Activated CD8-positive, alpha-beta memory T cell treated with anti-CD3 and anti-CD28 coated beads for 24 hours (primary cell): ENCODE results near the gene LRRC47.
"Not testable (repeated sequence)": the region's sequence is repeated elsewhere in the genome, so short reads cannot be mapped to it uniquely, and the experiment has no call there.

Source experiments
- DNase-seq: peaks from one replicate; pipeline ENCODE4 v3.0.0-alpha.2; 2020

The LRRC47 gene

DNA sequence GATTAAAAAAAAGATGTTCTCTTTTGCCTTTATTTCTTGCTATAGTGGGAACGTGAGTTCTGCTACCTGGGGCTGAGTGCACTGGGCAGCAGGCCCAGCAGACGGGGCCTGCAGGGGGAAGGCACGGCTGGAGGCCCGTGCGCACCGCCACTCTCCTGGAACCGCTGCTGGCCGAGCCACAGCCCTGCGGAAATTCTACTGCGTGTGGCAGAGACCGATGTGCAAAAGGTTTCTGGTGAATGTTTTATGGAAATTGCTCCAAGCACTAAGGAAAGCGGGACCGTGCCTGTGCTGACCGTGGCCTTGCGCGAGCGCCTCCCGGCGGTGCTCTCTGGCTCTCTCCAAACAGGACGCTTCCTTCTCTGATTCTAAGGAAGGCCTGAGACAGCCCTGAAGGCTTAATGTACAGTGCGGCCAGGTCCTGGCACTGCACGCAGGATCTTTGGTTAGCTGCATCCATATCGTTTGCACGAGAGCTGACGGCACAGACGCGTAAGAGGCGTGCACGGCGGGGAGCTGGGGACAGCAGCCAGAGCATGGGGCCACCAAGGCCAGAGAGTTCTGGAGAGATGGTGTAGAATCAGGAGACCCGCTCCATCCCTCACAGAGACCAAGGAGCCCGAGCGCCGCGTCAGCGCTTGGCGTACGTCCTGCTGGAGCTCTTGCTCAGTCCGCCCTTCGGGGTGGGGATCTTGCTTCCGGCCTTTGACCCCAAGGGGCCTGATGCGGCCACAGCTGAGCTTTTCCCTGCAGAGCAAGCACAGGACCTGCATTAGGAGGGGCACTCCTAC, 18.7 kb upstream of the LRRC47 start:
- no peak for DNase-seq

DNA sequence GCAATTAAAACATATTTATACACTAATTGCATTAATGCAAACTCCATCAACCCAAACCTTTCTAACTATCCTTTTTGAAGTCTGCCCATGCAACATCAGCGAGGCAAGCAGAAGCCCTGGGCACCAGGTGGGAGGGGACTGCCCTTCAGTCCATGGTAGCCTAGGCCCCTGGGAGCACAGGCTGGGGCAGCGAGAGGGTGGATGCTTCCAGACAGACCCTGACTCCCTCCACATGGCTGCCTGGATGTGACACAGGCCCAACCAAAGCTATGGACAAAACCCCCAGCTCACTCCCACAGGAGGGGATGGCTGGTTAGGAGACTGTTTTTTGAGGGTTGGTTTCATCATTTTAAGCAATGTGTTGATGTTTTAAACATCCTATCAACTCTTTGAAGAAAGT, 17.8 kb upstream of the LRRC47 start:
- no peak for DNase-seq

DNA sequence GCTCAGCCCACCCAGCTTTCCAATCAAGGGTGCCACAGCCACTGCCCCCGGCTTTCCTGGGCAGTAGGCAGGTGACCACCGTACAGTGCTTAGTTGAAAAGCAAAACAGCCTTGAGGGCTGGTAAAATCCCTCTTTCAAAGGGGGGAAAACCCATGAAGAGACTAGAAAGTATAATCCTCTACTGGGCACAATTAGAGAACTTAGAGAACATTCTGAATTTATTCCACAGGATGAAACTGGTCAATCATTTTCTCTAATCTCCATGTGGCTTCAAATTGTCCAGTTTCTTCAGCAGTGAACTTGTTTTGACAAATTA, 15.3 kb upstream of the LRRC47 start:
- no peak for DNase-seq

DNA sequence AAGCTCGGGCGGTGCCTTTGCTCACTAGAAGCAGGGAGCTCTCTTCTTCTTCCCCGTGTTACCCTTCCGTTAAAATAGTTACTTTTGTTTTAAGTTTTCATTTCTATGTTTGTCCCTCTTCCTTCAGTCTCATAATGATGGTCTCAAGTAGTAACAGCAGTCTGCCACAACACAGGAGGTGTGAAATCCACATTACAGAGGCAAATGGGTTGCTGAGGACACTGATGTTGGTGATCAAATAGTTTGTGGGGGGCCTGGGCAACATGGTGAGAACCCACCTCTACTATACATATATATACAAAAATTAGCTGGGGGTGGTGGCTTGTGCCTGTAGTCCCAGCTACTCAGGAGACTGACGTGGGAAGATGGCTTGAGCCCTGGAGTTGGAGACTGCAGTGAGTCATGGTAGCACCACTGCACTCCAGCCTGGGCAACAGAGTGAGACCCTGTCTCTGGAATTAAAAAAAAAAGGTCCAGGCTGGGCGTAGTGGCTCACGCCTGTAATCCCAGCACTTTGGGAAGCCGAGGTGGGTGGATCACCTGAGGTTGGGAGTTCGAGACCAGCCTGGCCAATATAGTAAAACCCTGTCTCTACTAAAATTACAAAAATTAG, 14.0 kb upstream of the LRRC47 start:
- not testable (repeated sequence) for DNase-seq

DNA sequence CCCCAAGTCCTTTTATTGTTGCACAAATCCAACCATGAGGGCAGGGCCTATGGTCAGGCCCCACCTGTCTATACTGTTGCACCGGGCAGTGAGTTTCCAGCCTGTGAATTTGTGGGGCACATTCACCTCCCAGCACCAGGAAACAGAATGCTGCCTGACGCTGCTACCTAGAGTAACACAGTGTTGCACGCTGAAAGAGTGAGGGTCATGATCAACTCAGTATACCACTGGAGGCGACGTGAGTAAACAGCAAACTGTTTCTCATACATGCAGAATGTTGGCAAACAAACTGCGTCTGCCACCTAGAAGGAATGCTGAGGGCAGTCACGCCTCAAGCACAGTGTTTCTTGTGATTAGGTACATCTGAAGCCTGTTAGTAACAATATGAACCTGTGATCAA, 13.4 kb upstream of the LRRC47 start:
- DNase-seq: no peak

DNA sequence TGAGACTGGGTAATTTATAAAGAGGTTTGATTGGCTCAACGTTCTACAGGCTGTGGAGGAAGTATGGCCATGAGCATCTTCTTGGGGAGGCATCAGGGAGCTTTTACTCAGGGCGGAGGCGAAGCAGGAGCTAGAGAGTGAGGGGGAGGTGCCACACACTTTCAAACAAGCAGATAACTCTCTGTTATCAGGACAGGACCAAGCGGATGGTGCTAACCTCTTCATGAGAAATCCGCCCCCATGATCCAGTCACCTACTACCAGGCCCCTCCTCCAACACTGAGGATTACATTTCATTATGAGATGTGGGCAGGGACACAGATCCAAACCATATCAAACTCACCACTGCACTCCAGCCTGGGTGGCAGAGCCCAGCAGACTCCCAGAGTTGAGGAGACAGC, 11.5 kb upstream of the LRRC47 start:
- no peak for DNase-seq

DNA sequence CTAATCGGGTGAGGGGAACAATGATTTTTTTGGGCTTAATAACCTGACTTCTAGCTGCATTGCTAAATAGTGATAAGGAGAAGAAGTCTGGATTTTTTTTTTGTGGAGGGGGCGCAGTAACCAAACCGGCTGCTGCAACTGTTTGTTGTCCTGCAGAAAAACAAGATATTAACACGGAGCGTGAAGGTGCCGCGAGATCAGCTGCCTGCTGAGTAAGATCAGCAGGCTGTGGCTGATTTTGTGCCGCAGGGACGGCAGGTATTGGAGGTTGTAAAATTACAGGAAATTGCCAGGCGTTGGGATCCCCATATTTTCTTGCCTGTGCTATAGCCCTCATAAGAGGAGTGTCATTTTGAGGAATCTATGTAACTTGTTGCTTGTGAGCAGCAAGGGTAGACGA, 8.7 kb upstream of the LRRC47 start:
- no peak for DNase-seq

DNA sequence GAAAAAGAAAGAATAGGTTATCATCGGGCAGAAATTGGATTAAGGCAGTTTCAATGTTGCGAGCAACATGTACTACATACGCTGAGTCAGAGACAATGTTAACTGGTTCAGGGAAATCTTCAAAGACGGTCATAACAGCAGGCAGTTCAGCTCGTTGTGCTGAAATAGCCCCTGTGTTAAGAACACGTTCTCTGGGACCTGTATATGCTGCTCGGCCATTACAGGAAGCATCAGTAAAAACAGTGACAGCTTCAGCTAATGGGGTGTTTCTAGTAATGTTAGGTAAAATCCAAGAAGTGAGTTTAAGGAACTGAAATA, 8.3 kb upstream of the LRRC47 start:
- not testable (repeated sequence) for DNase-seq

DNA sequence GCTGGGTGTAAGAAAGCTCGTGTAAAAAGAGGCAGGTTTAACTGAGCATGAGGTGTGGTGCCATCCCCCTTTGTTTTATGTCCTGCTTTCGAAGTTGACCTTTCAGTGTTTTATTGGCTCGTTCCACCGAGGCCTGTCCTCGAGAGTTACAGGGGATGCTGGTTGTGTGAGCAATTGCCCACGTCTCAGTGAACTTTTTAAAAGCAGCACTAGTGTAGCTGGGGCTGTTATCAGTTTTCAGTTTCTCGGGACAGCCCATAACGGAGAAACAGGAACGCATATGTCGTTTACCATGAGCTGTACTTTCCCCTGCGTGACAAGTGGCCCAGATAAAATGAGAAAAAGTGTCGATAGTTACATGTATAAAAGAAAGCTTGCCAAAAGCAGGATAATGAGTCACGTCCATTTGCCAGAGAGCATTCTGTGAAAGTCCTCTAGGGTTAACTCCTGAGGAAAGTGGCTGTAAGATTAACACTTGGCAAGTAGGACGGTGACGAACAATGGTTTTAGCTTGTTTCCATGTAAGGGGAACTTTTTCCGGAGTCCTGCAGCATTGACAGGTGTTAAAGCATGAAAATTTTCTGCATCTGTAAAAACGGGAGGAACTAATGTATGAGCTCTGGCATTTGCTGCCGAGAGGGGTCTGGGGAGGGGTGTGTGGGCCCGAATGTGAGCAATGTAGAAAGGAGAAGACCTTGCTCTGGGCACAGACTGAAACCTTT, 7.8 kb upstream of the LRRC47 start:
- DNase-seq: no peak

DNA sequence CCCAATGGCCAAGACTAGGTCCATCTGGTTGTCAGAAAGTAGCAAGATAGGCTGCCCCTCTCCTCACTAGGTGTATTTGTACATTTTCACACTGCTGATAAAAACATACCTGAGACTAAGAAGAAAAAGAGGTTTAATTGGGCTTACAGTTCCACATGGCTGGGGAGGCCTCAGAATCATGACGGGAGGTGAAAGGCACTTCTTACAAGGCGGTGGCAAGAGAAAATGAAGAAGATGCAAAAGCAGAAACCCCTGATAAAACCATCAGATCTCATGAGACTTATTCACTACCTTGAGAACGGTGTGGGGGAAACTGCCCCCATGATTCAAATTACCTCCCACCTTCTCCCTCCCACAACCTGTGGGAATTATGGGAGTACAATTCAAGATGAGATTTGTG, 4.5 kb upstream of the LRRC47 start:
- DNase-seq: not testable (repeated sequence)

DNA sequence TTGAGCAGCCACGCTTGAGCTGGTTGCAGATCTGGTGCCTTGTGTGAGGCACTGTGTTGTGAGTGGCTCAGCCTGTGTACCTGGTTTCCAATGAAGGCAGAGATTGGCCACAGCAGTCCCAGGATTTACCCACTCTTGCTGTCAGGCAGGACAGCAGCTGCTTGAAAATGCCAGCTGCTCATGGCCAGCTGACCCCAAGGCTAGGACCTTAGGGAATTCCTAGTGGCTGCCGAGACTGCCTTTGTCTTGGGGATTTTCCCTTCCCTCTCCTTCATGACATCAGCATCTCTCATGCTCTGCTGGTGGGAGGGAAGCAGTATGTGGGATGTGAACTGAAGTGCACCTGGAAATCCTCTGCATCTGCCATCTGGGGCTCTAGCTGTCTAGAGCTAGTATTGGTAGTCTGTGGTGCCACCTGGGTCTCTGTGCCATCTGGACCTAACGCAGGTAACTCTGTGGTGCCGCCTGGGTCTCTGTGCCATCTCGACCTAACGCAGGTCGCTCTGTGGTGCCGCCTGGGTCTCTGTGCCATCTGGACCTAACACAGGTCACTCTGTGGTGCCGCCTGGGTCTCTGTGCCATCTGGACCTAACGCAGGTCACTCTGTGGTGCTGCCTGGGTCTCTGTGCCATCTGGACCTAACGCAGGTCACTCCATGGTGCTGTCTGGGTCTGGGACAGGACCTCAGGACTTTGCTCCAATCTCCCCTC, 3.8 kb upstream of the LRRC47 start:
- no peak for DNase-seq

DNA sequence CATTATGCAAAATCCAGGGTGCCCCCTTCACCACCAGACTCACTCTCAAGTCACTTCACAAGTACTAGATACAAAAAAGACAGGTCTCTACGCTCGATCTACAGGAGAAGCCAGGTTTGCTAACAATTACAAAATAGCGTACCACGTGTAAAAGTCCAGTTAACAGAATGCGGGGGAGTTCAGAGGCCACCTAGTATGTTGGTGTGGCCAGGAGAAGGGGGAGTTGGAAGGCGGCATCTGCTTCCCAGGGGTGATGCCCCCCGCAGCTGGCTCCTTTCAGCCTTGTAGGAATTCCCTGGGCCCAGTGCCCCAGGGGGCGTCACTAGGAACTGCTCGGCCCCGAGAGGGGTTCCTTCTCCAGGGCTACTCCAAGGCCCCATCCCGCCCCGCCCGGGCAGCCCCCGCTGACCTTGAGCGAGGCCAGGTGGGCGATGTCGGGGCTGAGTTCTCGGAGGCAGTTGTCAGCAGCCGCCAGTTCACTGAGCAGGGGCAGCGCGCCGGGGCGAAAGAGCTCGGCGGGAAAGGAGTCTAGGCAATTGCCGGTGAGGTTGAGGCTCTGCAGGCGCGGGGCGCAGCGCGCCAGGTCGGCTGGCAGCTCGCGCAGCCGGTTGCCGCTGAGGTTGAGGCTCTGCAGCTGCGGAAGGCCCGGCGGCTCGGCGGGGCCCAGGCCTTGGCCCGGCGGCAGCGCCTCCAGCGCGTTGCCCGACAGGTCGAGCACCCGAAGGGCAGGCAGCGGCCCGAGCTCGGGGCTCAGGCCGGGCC, 664 bp downstream of the LRRC47 start:
- no peak for DNase-seq

DNA sequence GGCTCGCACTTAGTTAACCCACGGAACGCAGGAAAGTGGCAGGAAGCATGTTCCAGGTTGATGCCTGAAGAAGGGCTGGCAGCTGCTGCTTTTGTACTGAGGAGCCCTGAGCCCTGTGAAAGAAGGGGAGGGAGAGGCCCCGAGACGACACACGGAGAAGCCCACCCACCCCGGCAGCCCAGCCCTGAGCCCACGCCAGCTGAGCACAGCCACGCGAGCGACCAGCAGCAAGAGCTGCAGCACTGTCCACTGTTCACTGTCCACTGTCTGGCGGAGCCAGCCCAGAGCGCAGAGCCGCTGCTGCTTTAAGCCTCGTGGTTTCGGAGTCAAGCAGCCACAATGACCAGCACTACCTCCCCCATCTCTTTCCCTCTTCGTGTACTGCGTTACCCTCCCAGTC, 5.3 kb downstream of the LRRC47 start:
- DNase-seq: no peak

DNA sequence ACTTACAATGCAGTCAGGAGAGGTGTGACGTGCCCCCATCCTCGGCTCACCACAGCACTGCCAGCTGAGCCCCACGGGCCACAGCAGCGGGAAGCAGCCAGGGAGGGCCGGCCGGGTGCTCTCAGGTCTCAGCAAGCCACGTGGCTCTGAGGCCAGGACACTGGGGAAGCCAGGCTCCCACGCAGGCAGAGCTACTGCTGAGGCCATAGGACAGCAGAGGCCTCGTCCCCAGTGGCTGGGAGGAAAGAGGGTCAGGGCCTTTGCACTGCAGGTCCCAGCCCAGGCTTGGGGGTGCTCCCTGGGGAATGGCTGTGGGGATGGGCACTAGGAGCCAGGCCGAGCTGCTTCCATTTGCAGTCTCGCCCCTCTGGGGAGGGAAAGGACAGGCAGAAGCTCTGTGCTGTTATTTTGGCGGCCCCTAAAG, 5.8 kb downstream of the LRRC47 start:
- no peak for DNase-seq

DNA sequence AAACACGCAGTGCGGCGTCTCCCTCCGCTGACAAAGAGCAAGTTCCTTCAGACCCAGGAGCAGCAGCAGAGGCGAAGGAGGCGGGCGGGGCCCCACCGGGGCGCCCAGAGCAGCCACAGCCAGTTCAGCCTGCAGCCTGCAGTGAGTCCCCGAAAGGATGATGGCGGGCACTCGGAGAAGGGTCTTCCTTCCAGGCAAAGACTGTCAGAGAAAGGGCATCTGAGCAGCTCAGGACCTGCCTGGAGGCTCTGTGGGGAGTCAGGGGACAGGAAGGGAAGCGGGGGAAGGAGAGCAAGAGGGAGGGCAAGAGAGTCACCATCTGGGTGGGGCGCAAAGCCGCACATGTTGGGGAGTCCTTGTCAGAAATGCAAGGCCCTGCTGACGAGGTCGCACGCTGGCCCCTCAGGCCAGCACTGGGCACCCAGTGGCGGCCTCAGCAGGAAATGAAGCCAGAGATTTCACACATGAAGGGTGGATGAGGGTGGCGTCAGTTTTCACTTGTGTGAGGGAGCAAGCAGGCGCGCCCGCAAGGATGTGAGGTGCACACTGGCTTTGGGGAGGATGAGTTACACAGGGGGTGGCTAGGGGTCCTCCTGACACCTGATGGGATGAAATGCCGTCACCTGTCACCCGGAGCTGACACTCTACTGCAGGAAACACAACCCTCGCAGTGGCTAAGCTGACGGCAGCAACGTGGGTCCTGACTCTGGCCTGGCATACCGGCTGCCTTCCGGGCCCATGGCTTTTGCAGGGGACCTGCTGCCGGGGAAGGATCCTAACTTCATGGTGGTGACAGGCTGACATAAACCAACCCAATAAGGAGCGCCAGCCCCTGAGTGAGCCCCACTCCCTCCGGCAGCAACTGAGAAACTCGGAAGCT, 6.6 kb downstream of the LRRC47 start:
- no peak for DNase-seq

DNA sequence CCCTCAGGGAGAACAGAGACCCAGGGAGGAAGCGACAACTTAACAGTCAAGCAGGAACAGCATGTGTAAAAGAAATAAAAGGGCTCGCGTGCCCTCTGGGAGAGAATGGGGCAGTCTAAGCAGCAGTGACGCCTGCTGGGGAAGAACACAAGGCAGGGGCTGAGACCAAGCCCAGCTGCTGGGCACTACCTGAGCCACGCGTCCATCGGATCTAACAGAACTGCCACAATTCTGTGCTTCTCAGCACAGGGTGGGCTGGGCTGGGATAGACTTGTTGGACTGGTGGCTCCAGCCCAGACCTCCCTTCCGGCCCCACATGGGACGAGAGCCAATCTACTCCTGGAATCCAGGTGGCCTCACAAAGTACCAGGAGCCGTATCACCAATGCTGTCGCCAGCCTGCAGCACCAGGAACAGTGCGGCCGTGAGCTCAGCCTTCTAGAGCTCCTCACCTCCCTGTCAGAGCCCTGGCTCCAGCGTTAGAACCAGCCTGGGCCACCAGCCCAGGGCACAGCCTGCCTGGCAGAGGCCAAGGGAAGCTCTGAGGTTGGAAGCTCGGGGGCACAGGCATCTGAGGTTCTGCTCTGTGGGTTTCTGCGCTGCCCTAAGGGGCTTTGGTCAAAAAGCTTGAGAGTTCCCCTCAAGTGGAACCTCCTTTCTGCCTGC, 7.4 kb downstream of the LRRC47 start:
- DNase-seq: no peak

DNA sequence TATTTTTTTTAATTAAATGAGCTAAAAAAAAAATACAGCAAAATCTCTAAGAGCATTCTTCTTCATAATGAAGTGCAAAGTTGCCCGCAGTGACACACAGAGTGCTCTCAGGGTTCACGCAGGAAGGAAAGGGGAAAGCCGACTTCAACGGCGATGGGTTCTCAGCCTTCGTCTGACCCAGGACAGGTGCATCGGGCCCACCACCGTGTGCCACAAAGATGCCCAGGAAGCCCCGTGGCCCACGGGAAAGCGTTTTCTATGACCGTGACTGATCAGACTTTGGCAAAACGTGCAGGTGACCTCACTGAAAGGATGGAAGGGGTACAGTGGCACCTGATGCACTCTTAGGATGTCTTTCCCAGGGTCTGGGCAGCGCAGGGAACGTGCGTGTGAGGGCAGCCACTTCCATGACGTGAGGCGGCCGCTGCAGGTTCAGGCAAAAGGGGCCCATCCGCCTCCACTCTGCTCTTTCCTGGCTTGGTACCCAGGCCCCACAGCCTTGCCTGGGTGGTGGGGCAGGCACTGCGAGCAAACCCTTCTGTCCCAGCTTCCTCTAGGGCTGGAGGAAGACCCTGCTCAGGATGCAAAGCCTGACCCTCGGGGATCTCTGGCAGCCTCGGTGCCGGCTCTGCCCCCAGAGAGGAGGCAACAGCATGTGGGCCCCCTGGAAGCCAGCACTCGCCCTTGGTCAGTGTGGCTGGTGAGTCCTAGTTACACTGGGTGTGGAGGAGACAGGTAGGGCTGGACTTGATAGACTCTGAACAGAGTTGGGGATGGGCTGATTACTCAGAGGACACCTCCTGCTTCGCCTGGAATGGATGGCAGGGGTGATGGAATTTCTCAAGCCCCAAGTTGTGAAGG, 8.3 kb downstream of the LRRC47 start:
- DNase-seq: no peak

DNA sequence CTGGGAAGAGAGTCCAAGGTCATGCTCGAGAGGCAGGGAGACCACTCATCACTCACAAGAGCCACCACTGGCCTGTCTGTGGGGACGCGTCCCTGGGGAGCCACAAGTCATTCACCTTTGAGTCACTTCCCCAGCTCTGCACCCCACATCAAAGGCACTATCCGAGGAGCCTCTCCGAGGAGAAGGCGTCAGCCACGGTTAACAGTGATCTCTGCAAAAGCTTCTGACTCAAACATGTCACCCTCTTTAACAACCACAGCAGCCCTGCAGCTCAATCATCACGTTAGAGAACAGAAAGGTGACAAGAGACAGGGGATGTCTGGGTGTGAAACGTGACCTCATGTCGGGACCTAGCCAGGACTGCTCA, 9.0 kb downstream of the LRRC47 start:
- DNase-seq: no peak

DNA sequence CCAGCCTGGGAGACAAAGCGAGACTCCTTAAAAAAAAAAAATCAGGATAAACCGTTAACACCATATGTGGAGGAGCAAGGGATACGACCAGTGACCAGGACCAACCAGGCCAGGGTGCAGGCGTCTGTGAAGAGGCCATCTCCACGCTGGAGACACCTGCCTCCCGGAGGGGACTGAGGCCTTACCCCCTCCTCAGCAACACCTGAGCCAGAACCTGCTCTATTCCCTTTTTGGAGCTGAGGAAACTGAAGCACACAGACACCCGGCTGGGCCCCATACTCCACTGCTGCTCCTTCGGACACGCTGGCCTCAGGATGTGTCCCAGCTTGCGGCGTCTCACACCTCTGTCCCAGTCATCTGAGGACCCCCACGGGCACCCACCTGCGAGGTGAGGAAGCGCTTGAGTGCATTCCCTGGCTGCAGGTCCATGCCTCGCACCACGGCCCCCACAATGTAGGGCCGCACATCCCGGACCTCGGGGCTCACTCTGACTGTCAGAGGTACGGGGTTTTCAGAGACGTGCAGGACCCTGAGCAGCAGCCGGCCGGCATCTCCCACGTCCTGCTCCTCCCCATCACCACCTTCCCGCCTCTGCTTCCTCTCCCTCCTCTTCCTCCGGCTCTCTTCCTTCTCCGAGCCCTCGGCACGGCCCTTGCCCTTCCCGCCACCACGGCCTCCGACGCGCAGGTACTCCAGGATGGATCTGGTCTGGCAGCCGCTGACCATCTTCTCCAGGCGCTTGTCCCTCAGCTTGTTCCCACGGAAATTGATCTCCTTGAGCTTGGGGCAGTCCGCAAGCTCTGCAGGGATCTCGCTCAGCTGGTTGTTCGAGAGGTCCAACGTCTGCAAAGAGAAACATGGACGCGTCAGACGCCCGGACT, 9.6 kb downstream of the LRRC47 start:
- DNase-seq: no peak
